Stimulated activated CD8-positive, alpha-beta memory T cell treated with anti-CD3 and anti-CD28 coated beads, Interleukin-15, amount 100 ng/mL, for 48 hours (primary cell): ENCODE measurements around the gene RORB.
A peak's percentile ranks its signal among the peaks of the same experiment; 100 is the strongest.

Experiments used
- DNase-seq, 2 donors: peaks; one replicate each; pipeline ENCODE4 v3.0.0-alpha.2; 2020; ENCODE audit warnings: low read depth in 2 of 2

RORB gene

DNA sequence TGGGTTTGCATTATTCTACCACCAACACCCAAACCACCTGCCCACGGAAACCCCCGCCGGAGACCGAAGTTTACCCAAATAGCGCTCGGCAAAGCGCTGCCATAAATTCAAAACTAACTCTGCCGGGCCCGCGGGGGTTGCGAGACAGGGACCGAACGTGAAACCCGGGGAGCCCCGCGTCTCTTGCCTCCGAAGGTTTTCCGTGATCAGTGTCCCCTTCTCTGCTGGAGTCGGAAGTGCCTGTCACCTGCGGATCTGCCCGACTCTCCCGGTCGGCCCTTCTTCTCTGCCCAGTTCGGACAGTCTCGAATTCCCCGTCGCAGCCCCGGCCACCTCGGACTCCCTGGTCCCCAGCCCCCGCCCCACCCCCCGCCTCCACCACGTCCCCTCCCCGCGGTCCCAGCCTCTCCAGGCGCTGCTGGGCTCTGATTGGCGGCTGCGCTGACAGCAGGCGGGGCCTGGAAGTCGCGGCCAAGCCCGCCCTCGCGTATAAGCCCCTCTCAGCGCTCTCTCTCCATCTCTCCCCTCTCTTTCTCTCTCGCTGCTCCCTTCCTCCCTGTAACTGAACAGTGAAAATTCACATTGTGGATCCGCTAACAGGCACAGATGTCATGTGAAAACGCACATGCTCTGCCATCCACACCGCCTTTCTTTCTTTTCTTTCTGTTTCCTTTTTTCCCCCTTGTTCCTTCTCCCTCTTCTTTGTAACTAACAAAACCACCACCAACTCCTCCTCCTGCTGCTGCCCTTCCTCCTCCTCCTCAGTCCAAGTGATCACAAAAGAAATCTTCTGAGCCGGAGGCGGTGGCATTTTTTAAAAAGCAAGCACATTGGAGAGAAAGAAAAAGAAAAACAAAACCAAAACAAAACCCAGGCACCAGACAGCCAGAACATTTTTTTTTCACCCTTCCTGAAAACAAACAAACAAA is at the start of gene RORB:
Gene RORB (plus strand): TSS at position 517 of the 929 bp plus-strand sequence. CDS start 642 bp downstream, outside the sequence.
- peak; percentile 21 to 29 for DNase-seq

DNA sequence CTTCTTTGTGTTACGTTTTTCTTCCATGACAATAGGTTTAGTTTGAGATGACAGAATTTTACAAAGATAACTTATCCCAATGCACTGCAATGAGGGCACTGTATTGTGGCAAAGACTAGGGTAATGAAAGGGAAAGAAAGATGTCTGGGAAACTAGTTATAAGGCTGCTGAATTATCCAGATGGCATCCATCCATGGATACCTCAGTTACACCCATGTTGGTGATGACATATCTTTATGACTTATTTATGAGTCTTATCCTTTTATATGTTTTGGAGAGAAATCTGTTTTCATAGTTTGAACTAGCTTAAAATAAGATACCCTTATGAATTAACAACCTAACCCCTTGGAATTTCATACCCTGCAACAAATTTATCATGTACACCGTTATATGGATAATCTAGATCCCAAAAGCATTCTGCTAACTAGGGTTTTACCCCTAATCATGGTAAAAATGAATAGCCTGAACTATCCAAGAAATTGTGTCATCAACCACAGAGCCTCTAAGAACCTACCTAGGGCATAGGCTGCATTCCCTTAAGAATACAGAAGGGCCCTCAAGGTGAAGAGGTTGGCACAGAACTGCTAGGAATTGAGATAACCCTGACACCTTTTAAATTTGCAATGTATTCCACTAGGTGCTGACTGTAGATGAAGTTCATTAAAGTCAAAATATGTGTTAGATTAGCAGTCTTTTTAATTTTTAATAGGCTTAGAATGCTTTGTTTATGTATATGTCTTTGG is 49.5 kb upstream of the RORB start:
- DNase-seq: no peak

DNA sequence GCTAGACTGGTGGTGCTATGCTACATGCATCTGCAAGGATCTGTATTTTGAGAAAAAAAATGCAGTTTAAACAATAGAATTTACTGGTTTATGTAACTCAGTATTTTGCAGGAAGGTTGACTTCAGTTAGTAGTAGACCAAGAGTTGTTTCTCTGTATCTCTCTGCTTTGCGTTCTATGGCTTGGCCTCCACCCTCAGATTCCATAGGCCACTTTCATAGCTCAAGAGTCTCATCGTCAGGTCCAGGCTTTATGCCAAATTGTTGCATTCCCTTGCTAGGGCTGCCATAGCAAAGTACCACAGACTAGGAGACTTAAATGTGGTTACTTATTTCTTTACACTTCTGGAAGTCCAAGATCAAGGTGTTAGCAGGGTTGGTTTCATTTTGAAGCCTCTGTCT is 48.1 kb upstream of the RORB start:
- no peak for DNase-seq

DNA sequence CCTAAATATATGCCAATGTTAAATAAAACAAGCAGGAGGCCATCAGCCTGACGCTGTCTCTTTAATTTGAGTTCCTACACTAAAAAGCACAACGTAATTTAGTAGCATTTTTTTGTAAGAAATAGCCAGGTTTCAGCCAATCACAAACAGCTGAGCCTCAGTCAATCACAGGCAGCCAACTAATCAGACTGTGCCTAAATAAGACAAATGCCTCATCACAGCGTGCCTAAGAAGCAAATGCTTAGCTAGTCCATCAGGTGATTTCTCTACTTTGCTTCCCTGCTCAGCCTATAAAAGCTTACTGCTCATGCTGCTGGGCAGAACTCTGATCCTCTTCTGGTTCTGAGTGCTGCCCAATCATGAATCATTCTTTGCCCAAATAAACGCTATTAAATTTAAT is 38.3 kb upstream of the RORB start:
- DNase-seq: no peak

DNA sequence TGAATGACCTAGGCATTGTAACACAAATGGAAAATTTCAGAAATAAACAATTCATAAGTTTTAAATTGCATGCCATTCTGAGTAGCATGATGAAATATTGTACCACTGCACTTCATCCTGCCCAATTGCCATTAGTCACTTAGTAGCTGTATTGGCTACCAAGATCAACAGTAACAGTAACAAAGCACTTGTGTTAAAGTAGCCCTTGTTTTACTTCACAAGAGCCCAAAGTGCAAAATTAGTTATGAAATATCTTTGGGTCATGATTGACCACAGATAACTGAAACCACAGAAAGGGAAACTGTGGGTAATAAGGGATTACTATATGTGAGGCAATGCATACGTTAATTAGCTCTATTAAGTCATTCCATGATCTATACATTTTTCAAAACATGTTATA is 33.3 kb upstream of the RORB start:
- DNase-seq: no peak

DNA sequence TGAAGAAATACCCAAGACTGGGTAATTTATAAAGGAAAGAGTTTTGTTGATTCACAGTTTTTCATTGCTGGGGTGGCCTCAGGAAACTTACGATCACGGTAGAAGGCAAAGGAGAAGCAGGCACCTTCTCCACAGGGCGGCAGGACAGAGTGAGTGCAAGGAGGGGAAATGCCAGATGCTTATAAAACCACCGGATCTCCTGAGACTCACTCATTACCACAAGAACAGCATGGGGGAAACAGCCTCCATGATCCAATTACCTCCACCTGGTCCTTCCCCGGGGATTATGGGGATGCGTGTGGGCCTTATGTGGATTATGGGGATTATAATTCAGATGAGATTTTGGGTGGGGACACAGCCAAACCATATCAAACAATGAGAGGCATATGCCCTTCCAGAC is 18.5 kb upstream of the RORB start:
- no peak for DNase-seq

DNA sequence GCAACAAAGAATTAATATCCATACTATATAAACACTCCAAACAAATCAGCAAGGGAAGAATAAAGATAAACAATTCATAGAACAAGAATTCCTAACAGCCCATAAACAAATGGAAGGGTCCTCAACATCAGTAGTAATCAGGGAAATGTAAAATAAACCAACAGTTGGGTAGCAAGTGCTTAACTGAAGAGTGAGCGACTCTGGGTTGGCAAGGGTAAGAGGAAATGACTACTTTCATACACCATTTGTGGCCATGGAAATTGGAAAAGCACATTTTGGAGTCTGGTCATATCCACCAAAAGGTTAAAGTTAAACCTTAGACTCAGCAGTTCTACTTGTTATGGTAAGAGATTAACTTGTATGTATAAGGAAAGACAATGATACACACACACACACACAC is 17.4 kb upstream of the RORB start:
- DNase-seq: no peak

DNA sequence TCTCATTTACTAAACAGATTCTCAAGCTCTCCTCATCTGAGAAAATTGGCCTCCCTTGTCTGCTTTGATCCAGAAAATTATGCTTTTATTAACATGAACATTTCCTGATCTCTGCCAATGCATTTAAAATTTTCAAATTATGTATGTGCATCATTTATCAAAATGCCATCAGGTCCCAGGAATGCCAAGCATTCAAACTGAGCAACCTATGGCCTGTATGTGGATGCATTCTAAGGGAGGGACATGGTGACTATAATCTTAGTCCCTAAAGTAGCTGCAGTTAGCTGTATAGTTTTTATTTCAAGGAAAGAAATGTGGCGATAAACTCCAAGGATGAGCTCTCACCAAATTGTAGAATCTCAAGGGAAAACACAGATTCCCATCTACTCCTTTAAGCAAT is 9.7 kb upstream of the RORB start:
- DNase-seq: no peak

DNA sequence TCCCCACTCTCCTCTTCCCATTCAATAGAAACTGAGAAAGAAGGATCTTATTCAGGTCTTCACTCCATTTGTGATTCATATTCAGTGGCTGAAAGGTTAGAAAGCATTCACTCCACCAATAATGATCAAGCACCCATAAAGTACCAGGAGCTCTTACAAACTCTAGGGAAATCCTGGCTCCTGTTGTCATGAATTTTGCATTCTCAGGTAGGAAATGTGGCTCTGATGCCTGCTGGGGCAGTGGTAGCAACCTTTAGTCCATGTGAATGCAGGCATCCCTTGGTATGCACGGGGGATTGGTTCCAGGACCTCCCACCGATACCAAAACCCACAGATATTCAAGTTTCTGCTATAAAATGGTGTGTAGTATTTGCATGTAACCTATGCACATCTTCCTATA is 3.6 kb upstream of the RORB start:
- DNase-seq: no peak

DNA sequence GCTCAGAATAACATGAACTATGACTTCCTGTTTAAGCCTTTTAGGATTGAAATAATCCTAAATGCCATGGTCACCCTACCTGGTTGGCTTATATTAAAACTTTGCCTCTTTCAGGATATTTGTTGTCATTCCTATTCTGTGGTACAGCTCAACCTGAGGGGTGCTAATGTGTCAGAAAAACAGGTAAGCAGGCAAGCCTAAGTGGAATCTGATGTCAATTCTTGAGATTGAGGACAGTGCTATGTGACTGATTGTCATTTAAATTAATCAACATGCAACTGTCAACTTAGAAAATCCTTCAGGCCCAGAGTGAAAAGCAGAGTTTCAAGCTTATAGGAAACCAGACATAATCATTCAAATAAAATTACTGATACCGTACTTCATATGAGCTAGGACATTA is 2.6 kb upstream of the RORB start:
- DNase-seq: no peak

DNA sequence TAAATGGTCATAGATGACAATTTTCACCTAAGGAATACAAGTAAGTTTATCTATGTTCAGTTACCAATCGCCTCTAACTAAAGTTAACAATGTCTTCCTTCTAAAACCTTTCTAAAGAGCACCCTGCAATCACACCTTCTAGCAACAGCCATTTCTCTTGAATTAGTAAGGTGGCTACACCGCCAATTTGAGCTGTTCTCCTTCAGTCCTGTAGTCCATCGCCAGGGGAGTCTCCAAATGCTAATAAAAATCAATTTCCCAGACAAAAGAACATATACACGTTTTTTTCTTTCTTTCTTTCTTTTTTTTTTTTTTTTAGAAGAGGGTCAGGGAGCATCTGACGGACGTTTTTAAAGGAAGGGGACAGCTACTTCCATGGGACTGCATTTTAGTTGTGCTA is 729 bp upstream of the RORB start:
- no peak for DNase-seq

DNA sequence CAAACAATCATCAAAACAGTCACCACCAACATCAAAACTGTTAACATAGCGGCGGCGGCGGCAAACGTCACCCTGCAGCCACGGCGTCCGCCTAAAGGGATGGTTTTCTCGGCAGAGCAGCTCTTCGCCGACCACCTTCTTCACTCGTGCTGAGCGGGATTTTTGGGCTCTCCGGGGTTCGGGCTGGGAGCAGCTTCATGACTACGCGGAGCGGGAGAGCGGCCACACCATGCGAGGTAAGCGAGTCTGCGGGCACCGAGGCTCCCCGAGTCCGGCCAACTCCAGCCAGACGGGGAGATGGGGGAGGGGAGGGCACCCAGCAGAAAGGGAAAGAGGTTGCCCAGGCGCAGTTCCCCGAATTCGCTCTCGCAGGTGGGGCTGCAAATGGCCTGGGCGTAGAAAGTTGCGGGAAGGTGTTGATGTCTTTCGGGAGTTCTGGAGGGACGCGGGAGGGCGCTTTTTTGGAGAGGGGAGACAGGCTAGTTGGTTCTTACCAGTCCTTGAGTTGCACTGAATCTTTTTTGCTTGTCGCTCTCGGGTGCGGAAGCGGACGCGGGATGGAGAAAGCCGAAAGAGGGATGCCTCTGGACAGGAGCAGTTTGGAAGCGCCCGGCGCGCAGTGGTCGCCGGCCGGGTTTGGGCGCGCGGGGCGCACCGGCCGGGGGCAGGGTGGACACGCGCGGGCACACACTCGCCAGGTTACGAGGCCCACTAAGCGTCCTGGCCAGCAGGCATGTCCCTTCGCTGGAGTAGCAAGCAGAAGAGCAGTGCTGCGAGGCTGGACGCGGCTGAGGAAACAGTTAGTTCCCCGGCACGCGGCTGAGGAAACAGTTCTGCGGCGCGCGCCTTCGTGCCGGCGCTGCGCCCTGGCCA is 849 bp downstream of the RORB start:
- no peak for DNase-seq

DNA sequence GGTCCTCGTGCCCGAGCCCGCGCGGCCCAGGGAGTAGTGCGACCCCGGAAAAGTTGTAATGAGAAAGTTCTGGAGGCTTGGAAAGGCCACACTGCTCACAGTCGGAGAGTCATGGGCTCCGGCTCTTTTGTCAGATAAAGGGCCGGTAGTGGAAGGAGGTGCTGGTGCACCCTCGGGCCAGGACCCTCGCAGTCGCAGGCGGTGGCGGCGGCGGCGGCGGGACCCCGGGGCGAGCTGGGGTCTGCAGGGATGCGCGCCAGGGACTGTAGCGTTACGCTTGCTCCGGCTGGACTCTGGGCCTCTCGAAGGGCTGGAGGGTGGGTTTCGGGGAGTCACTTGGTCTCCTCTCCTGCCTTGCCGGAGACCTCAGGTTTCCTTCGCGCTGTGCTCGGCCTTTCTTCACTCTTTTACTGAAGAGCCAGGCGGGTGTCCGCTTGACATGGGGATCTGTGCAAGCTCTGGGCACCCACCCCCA is 1.5 kb downstream of the RORB start:
- no peak for DNase-seq

DNA sequence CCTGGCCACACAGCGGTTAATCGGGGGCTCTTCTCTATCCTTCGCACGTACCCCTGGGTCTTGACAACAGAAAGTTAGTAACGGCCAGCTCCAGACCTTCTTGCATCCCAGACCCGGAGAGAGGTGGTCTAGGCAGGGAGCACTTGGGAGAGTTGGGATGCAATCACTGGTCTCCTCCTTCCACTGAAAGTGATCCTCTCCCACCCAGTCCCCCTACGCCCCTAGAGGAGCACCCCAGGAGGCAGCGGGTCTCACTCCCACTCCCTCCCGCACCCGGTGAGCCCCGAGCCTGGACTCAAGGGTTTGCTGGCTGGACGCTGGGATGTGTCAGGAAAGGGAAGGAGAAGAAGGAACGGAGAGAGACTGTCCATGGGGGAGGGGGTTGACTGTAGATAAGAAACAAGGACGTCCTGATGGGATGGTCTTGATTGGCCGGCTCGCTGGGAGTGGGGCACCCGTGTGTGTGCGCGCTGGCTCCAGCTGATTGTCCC is 2.0 kb downstream of the RORB start:
- no peak for DNase-seq

DNA sequence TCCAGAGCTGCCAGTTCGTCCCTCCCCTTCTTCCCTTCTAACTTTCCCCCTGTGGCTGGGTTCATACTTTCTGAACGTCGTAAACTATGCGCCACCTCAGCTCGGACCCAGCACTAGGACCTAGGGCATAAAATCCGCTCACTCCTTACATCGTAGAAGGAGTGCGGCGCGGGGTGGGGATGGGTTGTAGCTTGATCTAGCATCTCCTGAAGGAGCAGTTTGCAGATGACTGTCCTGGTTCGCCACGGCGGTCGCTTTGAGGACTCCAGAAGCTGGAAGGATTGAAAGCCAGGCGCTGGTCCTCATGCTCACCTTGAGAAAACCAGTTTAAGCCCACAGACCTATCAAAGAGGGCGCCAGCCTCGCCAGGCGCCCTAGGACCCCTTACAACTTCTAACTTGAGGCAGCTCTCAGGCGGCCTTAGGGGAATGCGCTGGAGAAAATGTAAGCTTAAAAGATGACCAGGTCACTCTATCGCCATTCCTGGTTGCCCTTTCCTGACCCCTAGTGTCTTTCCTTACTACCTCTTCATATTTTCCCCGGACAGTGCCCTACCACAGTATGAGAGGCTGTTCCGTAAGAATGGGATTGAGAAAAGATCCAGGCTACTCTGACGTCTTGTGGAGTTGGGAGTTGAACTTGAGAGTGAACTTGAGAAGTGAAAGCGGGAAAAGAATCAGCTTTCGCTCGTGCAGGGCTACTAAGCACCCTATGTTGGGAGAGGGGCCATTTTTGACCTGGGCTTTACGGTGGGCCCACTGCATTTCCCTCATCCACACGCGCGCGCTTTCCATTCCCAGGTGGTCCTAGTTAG is 2.8 kb downstream of the RORB start:
- no peak for DNase-seq

DNA sequence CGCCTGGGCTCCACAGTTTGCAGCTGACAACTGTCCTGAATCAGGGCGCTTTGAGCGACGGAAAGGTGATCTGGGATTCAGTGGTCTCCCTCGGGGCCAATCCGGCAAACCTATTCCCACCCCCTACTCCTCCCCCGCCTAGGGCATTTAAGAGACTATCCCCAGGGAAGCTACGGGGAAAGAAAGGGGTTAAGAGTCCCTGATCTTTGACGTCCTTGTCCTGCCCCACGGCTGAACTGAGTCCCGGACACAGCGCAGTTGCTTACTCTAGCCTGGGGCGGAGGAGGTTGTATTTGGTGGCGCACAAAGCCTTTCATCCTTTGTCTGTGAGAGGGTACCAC is 3.4 kb downstream of the RORB start:
- DNase-seq: no peak

DNA sequence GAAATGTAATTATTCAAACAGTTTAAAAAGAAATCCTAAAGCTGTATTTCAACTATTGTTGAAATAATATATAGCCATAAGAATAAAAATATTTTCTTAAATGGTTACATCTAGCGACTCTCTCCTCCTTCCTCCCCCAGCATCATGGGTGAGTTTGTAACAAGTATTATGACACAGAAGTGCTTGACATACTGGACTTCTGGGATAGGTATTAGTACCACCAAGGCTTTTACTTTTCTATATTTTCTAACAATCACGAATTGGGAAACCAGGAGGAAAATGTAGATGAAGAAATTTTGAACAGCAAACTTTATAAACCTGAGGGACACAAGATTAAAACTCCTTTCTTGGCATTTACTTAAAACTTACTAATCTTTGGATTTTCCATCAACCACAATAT is 4.4 kb downstream of the RORB start:
- DNase-seq: no peak

DNA sequence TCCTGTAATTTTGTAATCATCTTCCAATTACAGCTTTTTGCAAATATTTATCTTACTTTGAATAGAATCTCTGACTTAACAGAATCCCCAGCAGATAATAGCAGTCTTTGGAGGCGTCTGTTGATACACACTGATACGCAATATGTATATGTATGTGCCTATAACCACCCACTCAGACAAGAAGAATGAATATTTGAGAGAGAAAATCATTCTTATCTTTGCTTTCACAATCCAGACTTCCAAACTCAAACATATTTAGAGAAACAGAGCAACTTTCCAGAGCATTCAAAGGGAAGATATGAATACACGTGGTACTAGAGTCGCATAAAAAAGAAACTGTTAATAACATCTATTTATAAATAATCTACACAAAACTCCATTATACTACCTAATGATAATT is 6.1 kb downstream of the RORB start:
- DNase-seq: no peak

DNA sequence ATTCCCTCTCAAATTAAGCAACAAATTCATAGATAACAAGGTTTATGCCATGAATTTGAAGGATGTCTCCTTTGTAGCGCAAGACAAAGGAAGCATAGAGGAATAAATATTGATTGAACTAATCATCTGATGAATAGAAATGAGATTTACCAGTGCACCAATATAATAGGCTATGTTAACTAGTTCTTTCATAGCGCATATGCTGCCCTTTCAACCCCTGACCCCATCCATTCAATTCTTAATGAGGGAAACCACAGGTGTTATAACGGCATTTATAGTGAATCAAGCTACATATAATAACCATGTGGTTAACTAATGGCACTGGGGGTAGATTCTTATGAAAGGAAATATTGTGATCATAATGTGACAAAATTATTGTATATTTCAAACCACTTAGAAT is 6.5 kb downstream of the RORB start:
- no peak for DNase-seq

DNA sequence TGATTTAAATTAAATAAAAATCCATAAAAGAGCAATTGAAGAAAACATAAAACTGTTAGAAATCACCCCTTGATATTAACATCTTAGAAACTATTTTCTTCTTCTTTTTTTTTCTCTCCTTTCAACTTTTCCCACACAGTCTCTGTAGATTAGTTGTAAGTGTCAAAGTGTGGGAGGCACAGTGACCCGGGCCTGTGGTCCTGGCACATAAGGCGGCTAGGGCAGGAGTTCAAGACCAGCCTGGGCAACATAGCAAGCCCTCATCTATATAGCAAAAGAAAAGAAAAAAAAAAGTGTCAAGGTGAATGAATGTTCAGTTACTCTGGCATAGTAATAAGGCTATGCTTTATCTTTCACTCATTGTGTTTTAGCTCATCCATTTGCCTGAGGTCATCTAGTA is 14.2 kb downstream of the RORB start:
- DNase-seq: no peak

DNA sequence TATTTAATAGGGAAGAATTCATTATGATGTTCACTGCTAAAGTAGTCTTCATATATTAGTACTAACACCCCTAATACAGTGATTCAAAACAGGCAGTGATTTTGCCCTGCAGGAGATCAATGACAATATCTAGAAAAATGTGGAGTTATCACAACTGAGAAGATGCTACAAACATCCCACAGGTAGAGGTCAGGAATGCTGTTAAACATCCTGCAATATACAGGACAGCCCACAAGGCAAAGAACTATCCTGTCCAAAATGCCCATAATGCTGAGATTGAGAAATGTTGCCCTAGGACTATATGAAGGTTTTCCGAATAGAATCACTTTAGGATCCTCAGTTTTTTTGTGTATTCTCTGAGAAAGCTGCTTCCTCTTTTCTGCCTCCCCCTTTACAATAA is 15.3 kb downstream of the RORB start:
- DNase-seq: no peak
